Measurements from ENCODE around the gene CNTNAP2. TPM values are rescaled to one million over a fixed set of nuclear protein-coding genes. Genes with fewer than 3 reads are reported as not detected.
"Not testable (repeated sequence)": the region's sequence is repeated elsewhere in the genome, so short reads cannot be mapped to it uniquely, and the experiment has no call there.

Gene CNTNAP2
- total RNA-seq, 2 experiments from 2014 or later = not detected

DNA sequence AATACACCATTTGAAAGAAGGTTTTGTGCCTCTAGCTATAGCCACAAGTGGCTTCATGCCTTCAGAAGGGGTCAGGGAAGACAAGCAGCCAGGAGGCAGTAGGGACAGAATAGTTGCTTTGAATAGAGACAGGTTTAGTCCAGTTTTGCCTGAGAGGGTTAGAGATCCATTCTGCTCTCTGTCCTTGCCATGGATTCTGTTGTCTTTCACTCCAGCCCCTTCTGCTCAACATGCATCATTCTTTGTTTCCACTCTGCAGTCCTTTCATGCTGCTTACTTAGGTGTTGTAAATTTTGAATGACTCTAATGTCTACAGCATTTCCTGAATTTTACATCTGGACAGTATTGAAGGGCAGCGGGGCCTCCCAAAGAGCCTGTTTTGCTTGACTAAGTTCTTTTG, 60.3 kb downstream of the CNTNAP2 start:
- DNase-seq = no peak
- Mint-ChIP-seq H3K27me3 (no peaks in the 10 kb centered on the region), H3K9me3 (peaks cover 3% of the 10 kb centered on the region), H3K4me3 (no peak overlapping the region), H3K36me3 (no peaks in the 10 kb centered on the region), H3K27ac (no peak overlapping the region), H3K4me1 (ENCODE audit: low read depth) (no peaks in the 10 kb centered on the region)
- ChIA-PET CTCF (no interaction called here), POLR2A (no interaction called here)
- intact Hi-C loops (cut with micrococcal nuclease) = no loop called here

- POLR2A ChIA-PET = no interaction called here
- no peaks in the 10 kb centered on the region for H3K27me3 Mint-ChIP-seq
- H3K4me3 Mint-ChIP-seq = no peak overlapping the region
- H3K36me3 Mint-ChIP-seq = no peaks in the 10 kb centered on the region
- CTCF ChIA-PET = no interaction called here
- H3K9me3 Mint-ChIP-seq = peaks cover 3% of the 10 kb centered on the region
- H3K27ac Mint-ChIP-seq = no peak overlapping the region
- intact Hi-C loops (cut with micrococcal nuclease) = no loop called here
- DNase-seq = no peak
- H3K4me1 Mint-ChIP-seq (ENCODE audit: low read depth) = no peaks in the 10 kb centered on the region
Observed at GRCh38 chr7:146177301-146177700, 60.7 kb downstream of the CNTNAP2 start.

DNA sequence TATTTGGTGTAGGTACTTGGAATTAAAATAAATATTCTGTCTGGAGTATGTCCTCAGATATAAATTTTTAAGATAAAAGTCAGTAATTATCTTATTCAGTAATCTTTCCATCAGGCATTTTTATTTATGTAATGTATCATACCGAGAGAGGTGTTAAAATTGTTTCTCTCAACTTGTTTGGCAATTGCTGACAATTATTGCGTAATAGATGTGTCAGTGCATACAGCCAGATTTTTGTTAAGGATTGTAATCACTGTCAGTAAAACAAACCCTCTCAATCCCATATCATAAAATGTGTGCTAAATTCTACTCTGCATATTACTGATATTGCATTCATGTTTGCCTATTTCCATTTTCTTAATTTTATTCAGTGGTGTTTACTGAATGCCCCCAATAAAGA, 69.2 kb downstream of the CNTNAP2 start:
- ChIA-PET CTCF (no interaction called here), POLR2A (no interaction called here)
- Mint-ChIP-seq H3K9me3 (peaks cover 6% of the 10 kb centered on the region), H3K27me3 (no peaks in the 10 kb centered on the region), H3K36me3 (no peaks in the 10 kb centered on the region), H3K27ac (no peak overlapping the region), H3K4me3 (no peak overlapping the region), H3K4me1 (ENCODE audit: low read depth) (no peaks in the 10 kb centered on the region)
- intact Hi-C loops (cut with micrococcal nuclease) = no loop called here
- no peak for DNase-seq

DNA sequence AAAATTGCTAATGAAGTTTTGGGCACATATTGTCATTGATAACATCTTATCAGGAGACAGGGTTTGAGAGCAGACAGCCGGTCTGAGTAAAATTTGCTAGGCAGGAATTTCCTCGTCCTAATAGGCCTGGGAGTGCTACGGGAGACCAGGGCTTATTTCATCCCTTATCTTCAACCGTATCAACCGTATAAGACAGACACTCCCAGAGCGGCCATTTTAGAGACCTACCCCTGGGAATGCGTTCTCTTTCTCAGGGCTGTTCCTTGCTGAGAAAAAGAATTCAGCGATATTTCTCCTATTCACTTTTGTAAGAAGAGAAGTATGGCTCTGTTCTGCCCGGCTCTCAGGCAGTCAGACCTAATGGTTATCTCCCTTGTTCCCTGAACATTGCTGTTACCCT, 74.8 kb downstream of the CNTNAP2 start:
- H3K4me1 Mint-ChIP-seq (ENCODE audit: low read depth); DNase-seq; H3K4me3 Mint-ChIP-seq; CTCF ChIA-PET; H3K27ac Mint-ChIP-seq; POLR2A ChIA-PET; H3K27me3 Mint-ChIP-seq; H3K36me3 Mint-ChIP-seq; intact Hi-C loops (cut with micrococcal nuclease): not testable (repeated sequence)
- H3K9me3 Mint-ChIP-seq = peaks cover 32% of the 10 kb centered on the region

DNA sequence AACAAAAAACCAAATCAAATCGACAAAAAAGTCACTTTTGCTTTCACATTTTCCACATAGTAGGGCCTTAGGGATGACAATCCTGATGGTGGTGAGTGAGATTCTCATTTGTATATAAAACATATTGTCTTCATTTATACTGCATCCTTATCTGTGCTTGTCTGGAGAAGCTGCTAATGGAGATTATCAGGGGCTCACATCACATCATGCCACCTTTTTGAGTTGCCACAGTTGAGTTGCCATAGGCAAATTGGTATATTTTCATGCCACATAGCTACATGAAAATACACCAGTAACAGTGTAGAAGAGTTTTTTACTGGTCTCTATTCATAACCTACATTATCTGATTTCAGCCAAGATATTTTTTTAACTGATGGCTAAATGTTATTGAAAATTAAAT, 85.3 kb downstream of the CNTNAP2 start:
- CTCF ChIA-PET = no interaction called here
- POLR2A ChIA-PET = no interaction called here
- intact Hi-C loops (cut with micrococcal nuclease) = no loop called here
- no peak overlapping the region for H3K4me3 Mint-ChIP-seq
- H3K27ac Mint-ChIP-seq = no peak overlapping the region
- no peak for DNase-seq
- no peaks in the 10 kb centered on the region for H3K9me3 Mint-ChIP-seq
- no peaks in the 10 kb centered on the region for H3K36me3 Mint-ChIP-seq
- no peaks in the 10 kb centered on the region for H3K4me1 Mint-ChIP-seq (ENCODE audit: low read depth)
- H3K27me3 Mint-ChIP-seq = no peaks in the 10 kb centered on the region

DNA sequence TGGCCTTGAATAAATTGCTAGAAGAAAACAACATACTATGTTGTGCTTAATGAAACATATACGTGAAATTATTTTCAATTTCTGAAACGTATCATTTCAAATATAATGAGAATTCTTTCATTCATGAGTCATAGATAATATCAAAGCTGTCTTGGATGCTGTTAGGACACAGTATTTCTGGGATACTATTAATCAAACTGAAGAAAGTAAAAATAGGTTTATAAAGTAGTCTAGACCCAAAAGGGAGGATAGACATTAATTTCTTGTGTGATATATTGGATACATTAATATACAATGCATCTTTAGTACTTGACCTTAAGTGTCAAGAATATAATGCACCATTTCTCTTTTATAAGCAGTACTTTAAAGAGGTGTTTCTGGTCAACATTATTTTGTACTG, 89.7 kb downstream of the CNTNAP2 start:
- POLR2A ChIA-PET = no interaction called here
- H3K27me3 Mint-ChIP-seq = no peaks in the 10 kb centered on the region
- no peak overlapping the region for H3K4me3 Mint-ChIP-seq
- no peaks in the 10 kb centered on the region for H3K9me3 Mint-ChIP-seq
- H3K36me3 Mint-ChIP-seq = no peaks in the 10 kb centered on the region
- no peak overlapping the region for H3K27ac Mint-ChIP-seq
- CTCF ChIA-PET = no interaction called here
- H3K4me1 Mint-ChIP-seq (ENCODE audit: low read depth) = no peaks in the 10 kb centered on the region
- DNase-seq = no peak
- intact Hi-C loops (cut with micrococcal nuclease) = no loop called here

DNA sequence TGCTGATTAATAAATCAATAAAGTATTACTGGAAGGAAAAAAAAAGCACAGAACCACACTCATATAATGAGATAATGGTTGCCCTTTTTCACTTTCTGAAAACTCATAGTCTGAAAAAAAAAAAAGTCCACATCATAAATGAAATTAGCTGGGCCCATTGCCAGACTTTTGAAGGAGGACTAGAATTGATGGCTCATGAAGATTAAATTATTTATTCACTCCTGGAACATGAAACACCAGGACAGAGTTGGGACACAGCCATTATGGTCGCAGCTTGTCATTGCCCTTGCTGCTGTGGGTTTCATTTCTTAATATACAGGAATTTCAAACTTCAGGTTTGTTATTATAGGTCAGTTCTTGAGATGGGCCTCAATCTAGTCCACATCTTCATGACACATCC, 91.9 kb downstream of the CNTNAP2 start:
- no peaks in the 10 kb centered on the region for H3K4me1 Mint-ChIP-seq (ENCODE audit: low read depth)
- no peaks in the 10 kb centered on the region for H3K9me3 Mint-ChIP-seq
- ChIA-PET CTCF (no interaction called here), POLR2A (no interaction called here)
- no peak overlapping the region for H3K27ac Mint-ChIP-seq
- intact Hi-C loops (cut with micrococcal nuclease) = no loop called here
- no peaks in the 10 kb centered on the region for H3K27me3 Mint-ChIP-seq
- DNase-seq = no peak
- H3K36me3 Mint-ChIP-seq = no peaks in the 10 kb centered on the region
- no peak overlapping the region for H3K4me3 Mint-ChIP-seq

DNA sequence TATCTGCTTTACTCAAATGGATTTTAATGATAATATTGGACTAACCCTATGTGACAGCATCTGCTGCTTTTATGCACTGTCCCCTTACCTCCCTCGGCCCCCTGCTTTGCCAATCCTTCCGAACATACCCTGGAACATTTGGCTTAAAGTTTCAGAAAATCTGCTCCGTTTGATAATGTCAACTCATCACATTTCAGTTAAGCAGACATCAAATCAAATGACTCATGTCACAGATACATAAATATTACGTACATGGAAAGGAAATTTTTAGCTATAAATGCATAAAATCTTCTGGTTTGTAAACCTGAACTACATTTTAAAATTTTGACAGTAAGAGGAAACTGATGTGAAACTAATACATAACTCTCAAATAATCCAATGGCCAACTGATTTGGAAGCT, 98.2 kb downstream of the CNTNAP2 start:
- ChIA-PET CTCF (no interaction called here), POLR2A (no interaction called here)
- Mint-ChIP-seq H3K9me3 (peaks cover 13% of the 10 kb centered on the region), H3K27ac (no peak overlapping the region), H3K4me1 (ENCODE audit: low read depth) (no peaks in the 10 kb centered on the region), H3K36me3 (no peaks in the 10 kb centered on the region), H3K4me3 (no peak overlapping the region), H3K27me3 (no peaks in the 10 kb centered on the region)
- DNase-seq = no peak
- intact Hi-C loops (cut with micrococcal nuclease) = no loop called here

DNA sequence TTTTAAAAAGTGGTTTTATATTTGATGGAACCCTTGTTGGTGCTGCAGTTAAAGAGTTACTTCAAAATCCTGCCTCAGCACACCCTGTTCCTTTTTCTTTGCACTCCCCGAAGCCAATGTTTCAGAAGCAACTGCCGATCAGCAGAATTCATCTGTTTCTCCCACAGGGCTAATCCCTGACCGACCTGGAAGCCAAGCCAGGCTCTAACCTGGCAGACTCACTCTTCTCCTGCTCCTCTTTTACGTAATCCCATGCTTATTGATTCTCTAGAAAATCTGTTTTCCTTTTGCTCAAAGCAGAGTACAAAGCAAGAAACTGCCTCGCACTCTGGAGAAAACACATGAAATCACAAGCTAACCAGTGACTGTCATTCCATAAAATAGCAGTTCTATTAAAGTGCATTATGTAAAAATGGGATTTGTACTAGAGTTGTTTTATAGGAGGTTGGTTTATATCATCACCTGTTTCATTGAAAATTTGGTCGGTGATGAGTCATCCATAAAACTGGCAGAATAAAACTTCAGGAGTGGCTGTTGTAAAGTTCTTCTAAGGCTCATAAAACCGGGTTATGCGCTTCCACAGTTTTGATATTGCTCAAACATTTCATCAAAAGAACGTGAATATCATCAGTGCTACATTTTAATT, 99.9 kb downstream of the CNTNAP2 start:
- intact Hi-C loops (cut with micrococcal nuclease) = no loop called here
- DNase-seq = no peak
- no peaks in the 10 kb centered on the region for H3K27me3 Mint-ChIP-seq
- ChIA-PET POLR2A (no interaction called here), CTCF (no interaction called here)
- no peak overlapping the region for H3K27ac Mint-ChIP-seq
- peaks cover 13% of the 10 kb centered on the region for H3K9me3 Mint-ChIP-seq
- no peaks in the 10 kb centered on the region for H3K36me3 Mint-ChIP-seq
- no peaks in the 10 kb centered on the region for H3K4me1 Mint-ChIP-seq (ENCODE audit: low read depth)
- no peak overlapping the region for H3K4me3 Mint-ChIP-seq

- ChIA-PET POLR2A (no interaction called here), CTCF (no interaction called here)
- H3K4me1 Mint-ChIP-seq (ENCODE audit: low read depth) = no peaks in the 10 kb centered on the region
- H3K36me3 Mint-ChIP-seq = no peaks in the 10 kb centered on the region
- peaks cover 9% of the 10 kb centered on the region for H3K9me3 Mint-ChIP-seq
- no peak overlapping the region for H3K27ac Mint-ChIP-seq
- no peak for DNase-seq
- H3K4me3 Mint-ChIP-seq = no peak overlapping the region
- intact Hi-C loops (cut with micrococcal nuclease) = no loop called here
- H3K27me3 Mint-ChIP-seq = no peaks in the 10 kb centered on the region
Observed at GRCh38 chr7:146223851-146224250, 107.2 kb downstream of the CNTNAP2 start.

DNA sequence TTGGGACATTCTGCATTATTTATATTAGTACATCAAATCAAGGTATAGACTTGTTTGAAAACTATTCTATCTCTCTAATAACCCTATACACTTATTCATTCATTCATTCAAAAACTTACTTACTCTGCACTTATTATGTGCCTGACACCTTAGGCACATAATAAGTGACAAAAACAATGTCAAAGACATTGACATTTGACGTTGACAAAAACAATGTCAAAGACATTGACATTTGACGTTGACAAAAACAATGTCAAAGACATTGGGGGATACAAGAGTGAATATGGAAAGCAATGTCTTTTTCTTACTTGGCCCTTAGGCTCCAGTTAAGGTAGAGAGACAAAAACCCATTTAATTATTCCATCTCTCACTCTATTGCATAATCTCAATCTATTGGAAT, 116.0 kb downstream of the CNTNAP2 start:
- H3K36me3 Mint-ChIP-seq = no peaks in the 10 kb centered on the region
- H3K9me3 Mint-ChIP-seq = no peaks in the 10 kb centered on the region
- no peaks in the 10 kb centered on the region for H3K4me1 Mint-ChIP-seq (ENCODE audit: low read depth)
- ChIA-PET POLR2A (no interaction called here), CTCF (no interaction called here)
- no peak overlapping the region for H3K27ac Mint-ChIP-seq
- H3K4me3 Mint-ChIP-seq = no peak overlapping the region
- intact Hi-C loops (cut with micrococcal nuclease) = no loop called here
- H3K27me3 Mint-ChIP-seq = no peaks in the 10 kb centered on the region
- no peak for DNase-seq

- no peaks in the 10 kb centered on the region for H3K36me3 Mint-ChIP-seq
- no peak for DNase-seq
- intact Hi-C loops (cut with micrococcal nuclease) = no loop called here
- H3K27me3 Mint-ChIP-seq = no peaks in the 10 kb centered on the region
- H3K27ac Mint-ChIP-seq = no peak overlapping the region
- CTCF ChIA-PET = interaction anchor here (0.6 kb wide), 1 partner anchor 161 kb away, joined by 3 read pairs; no protein-coding TSS in a partner anchor
- no peak overlapping the region for H3K4me3 Mint-ChIP-seq
- H3K9me3 Mint-ChIP-seq = no peaks in the 10 kb centered on the region
- POLR2A ChIA-PET = no interaction called here
- H3K4me1 Mint-ChIP-seq (ENCODE audit: low read depth) = no peaks in the 10 kb centered on the region
Observed at GRCh38 chr7:146235195-146235594, 118.6 kb downstream of the CNTNAP2 start.

DNA sequence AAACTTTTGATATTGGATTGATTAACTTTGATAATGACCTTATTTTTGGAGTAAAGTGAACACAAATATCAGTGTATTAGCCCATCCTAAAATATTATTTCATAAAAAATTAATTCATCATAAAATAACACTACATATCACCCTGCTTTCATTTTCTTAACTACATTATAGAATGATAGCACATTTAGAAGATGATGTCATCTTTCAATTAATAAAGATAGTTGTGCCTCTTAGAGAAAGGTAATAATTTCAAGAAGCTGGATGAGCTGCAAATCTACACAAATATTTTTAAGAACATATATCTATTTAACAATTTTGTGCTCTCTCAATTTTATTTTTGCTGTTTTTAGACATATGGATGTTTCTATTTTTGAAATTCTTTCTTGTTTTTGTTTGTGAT, 126.1 kb downstream of the CNTNAP2 start:
- no peak overlapping the region for H3K4me3 Mint-ChIP-seq
- no peak for DNase-seq
- H3K9me3 Mint-ChIP-seq = peaks cover 12% of the 10 kb centered on the region
- POLR2A ChIA-PET = no interaction called here
- no peaks in the 10 kb centered on the region for H3K27me3 Mint-ChIP-seq
- H3K36me3 Mint-ChIP-seq = no peaks in the 10 kb centered on the region
- intact Hi-C loops (cut with micrococcal nuclease) = no loop called here
- no peak overlapping the region for H3K27ac Mint-ChIP-seq
- H3K4me1 Mint-ChIP-seq (ENCODE audit: low read depth) = no peaks in the 10 kb centered on the region
- CTCF ChIA-PET = no interaction called here

GRCh38 chr7:146247991-146248390, 131.4 kb downstream of the CNTNAP2 start:
- not testable (repeated sequence) for H3K4me3 Mint-ChIP-seq, H3K27ac Mint-ChIP-seq

More at GRCh38 chr7:146247991-146248390, 131.4 kb downstream of the CNTNAP2 start:
- peaks cover 13% of the 10 kb centered on the region for H3K9me3 Mint-ChIP-seq
- POLR2A ChIA-PET; H3K4me1 Mint-ChIP-seq (ENCODE audit: low read depth); H3K36me3 Mint-ChIP-seq; DNase-seq; H3K27me3 Mint-ChIP-seq; CTCF ChIA-PET; intact Hi-C loops (cut with micrococcal nuclease): not testable (repeated sequence)
